GM12892 (cell line): Measurements from ENCODE around the gene RMDN3.

Experiments
- POLR2A ChIP-seq: IDR thresholded peaks from 2 replicates; pipeline ENCODE4 v1.6.1; 2011; ENCODE audit warnings: low read depth, low read length, control low read depth
- POLR2AphosphoS5 ChIP-seq: IDR thresholded peaks from 2 replicates; pipeline ENCODE4 v1.6.1; 2011; ENCODE audit warnings: low read depth, low read length, control low read depth

DNA sequence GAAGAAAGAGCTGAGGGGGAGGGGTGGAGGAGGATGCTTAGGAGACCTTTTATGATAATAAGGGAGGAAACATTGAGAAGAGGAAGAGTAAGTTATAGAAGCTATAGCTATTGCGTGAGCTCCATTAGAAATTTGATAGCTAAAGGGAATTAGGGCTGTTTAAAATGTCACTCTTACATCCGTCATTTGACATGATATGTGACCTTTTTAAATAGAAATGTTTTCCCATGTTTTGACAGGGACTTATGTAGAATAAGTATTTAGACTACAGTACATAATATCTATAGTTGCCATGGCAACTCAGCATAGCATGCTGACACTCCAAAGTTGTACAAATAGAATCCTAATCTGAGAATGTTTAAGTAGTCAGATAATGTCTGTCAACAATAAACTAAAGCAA, 40.9 kb downstream of the RMDN3 start:
- TF ChIP-seq POLR2A (no peak), POLR2AphosphoS5 (no peak)
